Activated T-helper 1 cell treated with Interleukin-2 at 50 U/mL for 16 hours (primary cell): Measurements from ENCODE around the gene B4GALT7.

Experiments used
- DNase-seq: peaks from one replicate; pipeline ENCODE4 v3.0.0-alpha.2; 2020; ENCODE audit warnings: low read depth

B4GALT7 gene

GRCh38 chr5:177593511-177593910 is 6.4 kb upstream of the B4GALT7 start:
- no peak for DNase-seq

GRCh38 chr5:177594071-177594470 is 5.9 kb upstream of the B4GALT7 start:
- no peak for DNase-seq

DNA sequence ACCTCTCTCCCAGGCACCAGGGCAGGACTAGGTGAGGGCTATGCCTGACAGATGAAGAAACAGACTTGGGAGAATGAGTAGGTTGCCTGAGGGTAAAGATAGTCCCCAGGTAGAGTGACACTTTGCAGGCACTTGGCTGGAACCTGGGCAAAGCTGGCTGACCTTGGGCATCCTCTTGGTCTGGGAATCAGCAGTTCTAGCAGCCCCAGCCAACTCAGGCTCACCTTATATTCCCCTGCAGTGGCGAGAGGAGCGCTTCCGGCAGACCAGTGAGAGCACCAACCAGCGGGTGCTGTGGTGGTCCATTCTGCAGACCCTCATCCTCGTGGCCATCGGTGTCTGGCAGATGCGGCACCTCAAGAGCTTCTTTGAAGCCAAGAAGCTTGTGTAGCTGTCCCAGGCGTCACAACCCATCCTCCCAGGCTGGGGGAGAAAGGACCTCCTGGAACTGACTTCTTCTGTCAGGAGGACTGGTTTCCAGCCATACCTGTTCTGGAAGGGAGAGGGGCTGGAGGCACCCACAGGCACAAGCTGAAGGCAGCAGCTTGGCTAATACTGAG is 4.8 kb upstream of the B4GALT7 start:
- DNase-seq = no peak

- DNase-seq = no peak
Observed at GRCh38 chr5:177595991-177596774, 3.7 kb upstream of the B4GALT7 start.

DNA sequence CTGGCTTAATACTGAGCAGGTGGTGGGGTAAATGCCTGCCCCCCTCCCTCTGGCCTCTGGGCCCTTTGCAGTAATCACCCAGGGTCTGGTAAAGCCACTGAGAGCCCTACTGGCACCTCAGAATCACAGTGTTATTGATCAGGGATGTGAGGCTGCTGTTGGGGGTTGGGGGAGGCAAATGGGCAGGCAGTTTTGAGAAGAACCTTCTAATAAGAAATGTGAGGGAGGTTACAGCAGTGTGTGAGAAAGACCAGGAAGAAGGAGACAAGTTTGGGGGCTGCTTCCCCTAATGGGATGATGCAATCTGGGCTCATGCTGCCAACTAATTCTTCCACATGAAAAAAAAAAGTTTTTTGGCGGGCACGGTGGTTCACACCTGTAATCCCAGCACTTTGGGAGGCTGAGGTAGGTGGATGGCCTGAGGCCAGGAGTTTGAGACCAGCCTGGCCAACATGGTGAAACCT is 3.1 kb upstream of the B4GALT7 start:
- DNase-seq = no peak

DNA sequence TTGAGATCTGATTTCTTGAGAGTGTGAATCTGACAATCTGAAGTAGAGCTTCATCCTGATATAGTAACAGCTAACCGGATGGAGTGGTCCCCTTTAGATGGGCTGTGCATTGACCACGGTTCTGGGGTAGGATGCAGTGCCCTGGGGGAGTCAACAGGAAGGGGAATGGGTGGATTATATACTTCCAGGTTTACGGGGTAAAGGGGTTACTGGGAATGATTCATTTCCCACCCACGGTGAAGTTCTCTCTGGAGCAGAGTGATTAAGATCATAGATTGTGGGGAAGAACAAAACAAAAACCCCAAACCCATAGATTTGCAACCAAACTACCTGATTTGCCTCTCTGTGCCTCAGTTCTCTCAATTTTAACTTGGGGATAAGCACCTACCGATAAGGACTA is 1.5 kb upstream of the B4GALT7 start:
- DNase-seq = no peak

DNA sequence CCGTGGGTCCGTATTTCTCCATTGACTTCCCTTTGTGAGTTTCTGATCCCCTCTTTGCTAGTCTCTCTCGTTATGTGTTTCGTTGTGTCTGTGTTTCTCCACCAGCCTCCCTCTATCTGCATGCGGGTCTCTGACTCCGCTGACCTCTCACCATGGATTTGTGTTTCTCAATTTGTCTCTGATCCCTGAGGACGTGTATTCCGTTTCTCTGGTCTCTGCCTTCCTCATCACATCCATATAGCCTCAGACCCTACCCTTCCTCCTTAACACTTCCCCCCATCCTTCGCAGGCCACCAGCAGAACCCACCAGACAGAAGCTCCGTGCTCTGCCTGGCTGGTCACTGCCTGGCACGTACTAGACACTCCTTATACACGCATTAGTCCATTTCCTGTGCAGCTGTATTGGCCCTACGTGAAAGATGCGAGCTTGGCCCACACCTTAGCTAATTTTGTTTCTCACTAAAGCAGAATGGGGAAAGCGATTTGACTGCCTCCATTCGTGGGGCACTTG is 631 bp downstream of the B4GALT7 start:
- no peak for DNase-seq

DNA sequence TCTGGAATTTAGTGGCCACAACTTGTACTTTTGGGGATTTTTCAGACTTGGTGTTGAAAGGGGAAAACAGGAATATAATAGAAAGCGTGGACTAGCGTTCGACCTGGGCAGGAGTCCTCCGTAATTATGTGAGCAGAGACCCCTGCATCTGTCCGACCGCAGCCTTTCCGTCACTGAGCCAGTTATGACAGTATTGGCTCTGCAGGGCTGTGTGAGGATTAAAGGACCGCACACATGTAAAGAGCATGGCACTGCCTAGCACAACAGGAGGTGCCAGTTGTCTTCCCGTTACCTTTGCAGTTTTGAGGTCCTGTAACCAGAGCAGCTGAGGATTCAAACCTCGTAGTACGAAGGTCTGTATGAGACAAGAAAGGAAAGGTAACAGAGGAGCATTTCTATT is 1.2 kb downstream of the B4GALT7 start:
- DNase-seq = no peak

DNA sequence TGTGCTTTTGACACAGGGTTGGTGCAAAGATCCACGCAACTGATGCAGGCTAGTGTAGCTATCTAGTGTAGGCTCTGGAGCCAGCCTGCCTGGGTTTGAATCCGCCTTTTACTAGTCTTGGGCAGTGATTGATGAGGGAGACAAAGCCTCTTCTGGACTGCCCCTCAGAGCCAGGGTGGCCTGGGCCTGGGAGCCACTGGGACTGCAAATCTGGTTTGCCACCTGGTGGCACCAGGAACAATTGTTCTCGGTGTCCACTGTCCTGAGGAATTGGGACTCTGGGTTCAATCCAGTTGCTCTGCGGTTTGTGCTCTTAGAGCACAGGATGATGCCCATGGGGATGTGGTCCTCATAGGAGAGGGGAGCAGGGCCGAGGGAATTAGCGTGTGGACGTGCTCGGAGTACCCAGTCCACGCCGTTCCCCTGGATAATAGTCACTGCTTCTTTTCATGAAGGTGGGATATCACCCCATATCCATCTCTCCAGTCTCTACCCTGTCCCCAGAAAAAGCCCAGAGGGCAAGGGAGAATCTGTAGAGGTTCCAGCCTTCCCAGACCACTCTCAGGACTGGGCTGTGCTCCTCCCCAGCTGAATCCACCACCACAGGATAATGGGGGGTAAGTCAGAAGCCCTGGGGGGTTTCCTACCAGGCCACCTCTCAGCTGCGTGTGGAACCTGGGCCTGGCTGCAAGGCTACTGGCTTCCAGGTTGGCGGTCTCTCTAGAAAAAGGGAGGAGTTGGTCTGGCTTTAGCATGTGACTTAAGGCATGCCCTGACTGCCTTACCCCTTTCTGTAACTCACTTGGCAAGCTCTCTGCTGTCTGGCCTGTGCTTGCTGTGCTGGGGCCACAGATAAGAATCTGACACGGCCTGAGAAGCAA is 1.9 kb downstream of the B4GALT7 start:
- no peak for DNase-seq

GRCh38 chr5:177602458-177602830 is 2.5 kb downstream of the B4GALT7 start:
- no peak for DNase-seq

DNA sequence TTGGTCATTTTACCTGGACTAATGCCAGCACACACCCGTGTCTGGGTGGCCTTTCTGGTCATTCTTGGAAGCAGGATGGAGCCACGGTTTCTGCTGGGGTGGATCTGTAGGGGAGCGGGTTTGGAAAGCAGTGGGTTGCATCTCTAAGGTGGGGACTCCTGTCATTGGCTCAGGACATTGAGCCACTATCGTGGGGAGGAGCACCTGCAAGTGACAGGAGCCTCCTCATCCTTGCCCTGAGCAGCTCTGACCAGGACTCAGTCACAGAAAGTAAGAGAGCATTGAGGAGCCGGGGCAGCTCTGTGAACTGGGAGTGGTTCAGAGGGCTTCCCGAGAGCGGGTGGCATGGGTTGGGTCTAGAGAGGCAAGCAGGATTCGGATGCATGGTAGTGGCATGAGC is 3.7 kb downstream of the B4GALT7 start:
- no peak for DNase-seq

DNA sequence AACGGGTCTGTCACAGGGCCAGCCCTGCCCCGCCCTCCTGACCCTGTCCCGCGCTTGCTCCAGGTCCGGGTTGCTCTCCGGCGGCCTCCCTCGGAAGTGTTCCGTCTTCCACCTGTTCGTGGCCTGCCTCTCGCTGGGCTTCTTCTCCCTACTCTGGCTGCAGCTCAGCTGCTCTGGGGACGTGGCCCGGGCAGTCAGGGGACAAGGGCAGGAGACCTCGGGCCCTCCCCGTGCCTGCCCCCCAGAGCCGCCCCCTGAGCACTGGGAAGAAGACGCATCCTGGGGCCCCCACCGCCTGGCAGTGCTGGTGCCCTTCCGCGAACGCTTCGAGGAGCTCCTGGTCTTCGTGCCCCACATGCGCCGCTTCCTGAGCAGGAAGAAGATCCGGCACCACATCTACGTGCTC is 4.2 kb downstream of the B4GALT7 start:
- DNase-seq = no peak

DNA sequence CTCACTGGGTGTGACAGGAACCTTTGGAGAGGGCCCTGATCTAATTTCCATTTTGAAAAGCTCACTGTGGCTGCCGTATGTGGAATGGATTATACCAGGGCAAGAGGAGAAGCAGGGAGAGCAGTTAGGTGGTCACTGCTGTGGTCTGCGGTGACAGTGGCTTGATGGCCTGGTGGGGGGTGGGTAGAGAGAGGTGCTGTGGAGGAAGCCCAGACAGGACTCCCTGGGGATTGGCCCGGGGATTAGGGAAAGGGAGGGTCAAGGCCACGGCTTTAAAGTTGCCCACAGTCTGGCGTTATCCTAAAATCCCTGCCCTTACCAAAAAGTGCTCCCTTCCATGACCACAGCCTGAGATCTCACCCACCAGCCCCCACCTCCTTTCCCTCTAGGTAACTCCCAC is 4.7 kb downstream of the B4GALT7 start:
- DNase-seq = no peak

- no peak for DNase-seq
Observed at GRCh38 chr5:177605078-177605477, 5.1 kb downstream of the B4GALT7 start.

GRCh38 chr5:177605667-177606066 is 5.7 kb downstream of the B4GALT7 start:
- DNase-seq = no peak

DNA sequence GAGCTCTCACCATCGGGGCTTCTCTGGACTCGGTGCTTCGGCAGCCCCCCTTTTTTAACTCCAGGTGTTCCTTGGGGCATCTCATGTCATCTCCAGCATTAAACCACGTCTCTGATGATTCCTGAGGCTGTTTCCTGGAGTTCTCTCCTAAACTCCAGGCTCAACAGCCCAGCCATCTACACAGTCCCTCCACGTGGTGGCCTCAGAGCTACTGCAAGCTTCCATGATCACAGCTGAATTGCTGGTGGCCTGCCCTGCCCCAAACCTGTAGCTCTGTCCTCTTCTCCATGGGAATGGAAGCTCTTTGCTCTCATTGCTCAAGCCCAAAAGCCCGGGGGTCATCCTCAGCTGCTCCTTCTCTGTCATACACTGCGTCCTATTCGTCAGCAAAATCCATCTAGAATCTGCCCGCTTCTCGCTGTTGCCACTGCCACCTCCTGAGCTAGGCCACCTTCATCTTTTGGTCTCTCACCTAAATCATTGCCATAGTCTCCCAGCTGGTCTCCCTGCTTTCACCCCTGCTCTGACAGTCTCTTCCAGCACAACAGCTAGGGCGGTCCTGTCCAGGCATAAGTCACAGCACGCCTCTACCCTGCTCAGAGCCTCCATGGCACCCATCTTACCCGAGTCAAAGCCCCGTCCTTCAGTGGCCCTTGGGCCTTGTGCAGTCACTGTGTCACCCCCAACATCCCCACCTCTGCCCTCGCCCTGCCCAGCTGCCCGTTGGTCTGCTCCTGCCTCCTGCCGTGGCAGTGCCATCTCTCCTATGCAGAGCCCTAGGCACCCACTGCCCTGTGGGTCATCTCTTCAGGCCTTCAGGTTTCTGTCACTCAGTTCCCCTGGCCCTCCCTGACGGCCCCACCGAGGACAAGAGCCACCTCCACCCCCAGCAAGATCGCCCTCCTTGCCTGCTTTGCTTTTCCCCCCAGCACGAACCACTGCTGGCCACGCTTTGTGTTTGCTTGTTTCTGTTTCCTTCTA is 6.4 kb downstream of the B4GALT7 start:
- no peak for DNase-seq

- DNase-seq = no peak
Observed at GRCh38 chr5:177607115-177607451, 7.2 kb downstream of the B4GALT7 start.

DNA sequence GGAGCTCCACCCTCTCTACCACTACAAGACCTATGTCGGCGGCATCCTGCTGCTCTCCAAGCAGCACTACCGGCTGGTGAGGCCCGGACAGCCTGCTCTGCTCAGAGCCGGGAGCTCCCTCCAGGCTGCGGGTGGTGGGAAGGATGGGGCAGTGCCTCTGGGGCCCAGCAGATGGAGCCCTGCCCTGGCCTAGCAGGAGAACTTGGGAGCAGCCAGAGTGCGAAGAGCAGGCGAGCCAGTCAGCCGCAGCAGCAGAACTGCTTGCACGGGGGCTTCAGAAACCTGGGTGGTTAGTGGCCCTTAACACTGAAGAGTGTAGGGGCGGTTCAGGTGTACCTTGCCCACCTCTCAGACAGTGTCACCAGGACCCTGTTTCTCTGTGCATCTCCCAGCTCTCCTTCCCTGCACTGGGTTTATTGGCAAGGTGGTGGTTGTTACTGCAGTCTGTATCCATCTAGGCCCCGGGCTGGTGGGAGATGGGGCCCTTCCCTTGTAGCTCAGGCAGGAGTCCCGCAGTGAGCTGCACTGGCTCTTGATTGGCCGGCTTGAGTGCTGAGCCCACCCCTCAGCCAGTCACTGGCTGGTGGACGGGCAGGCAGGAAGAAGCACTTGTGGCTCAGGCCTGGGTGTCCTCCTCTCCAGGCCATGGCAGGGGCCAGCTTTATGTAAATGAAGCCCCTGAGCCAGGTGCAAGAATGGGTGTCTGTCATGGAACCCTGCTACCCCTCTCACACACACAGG is 7.7 kb downstream of the B4GALT7 start:
- peak; percentile 28 for DNase-seq

DNA sequence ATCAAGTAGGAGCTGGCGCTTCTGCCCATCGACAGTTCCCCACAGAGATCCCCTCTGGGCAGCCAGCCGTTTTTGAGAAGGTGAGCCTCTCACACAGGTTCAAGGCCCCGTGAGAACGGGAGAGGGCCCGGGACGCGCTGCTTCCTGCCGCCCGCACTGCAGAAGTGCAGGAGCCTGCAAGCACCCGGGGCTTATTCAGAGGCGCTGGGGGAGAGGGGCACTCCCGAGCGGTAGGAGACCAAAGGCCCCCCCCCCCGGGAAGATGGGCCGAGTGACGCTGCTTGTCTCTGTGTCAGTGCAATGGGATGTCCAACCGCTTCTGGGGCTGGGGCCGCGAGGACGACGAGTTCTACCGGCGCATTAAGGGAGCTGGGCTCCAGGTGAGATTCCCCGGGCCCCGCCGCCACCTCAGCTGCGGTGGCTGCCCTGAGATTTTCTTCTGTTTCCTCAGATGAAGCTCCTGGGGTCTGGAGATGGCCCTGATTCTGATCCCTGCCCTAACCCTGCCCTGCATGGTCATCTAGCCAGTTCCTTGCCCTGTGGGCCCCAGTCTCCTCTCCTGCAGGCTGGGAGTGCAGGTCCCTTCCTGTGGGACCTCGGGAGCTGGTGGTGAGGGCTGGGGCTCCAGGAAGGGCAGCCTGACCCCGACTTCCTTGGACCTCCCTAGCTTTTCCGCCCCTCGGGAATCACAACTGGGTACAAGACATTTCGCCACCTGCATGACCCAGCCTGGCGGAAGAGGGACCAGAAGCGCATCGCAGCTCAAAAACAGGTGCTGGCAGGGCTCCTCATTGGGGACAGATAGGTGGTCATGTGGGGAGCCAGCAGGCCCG is 8.5 kb downstream of the B4GALT7 start:
- no peak for DNase-seq
